Ishikawa (cell line): ENCODE data around the gene AATF.

Experiments used
- CREB1 ChIP-seq: IDR thresholded peaks from 2 replicates; pipeline ENCODE4 v1.6.1; 2012; ENCODE audit warnings: low read depth
- TAF1 ChIP-seq: IDR thresholded peaks from 2 replicates; pipeline ENCODE4 v1.6.1; 2012; ENCODE audit warnings: low read depth, mild to moderate bottlenecking
- TF ChIP-seq, protein P1 (sequence below): IDR thresholded peaks from 2 replicates; pipeline ENCODE4 v1.6.1; 2012

DNA sequence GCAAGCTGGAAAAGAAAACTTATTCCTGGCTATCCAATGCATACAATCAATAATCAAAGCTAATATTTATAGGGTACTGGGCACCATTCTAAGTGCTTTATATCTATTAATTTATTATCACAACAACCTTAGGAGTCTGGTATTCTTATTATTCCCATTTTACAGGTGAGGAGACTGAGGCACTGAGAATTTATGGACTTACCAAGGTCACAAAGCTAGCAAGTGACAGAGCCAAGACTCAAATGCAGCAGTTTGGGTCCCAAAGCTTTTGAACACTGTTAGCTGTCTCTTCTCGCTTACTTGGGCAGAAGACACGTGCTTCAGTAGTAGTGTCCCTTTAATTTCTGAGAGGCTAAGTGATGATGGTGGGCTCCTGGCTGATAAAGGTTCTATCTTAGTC, 152.6 kb downstream of the AATF start:
- no peak for TF ChIP-seq CREB1
- TF ChIP-seq, protein P1, sequence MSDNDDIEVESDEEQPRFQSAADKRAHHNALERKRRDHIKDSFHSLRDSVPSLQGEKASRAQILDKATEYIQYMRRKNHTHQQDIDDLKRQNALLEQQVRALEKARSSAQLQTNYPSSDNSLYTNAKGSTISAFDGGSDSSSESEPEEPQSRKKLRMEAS: no peak
- no peak for TF ChIP-seq TAF1
